Non-pigmented ciliary epithelial cell (primary cell): ENCODE results near the gene NGEF.

Experiments used
- DNase-seq: peaks from one replicate; pipeline ENCODE4 v3.0.0-alpha.2; 2010; ENCODE audit warnings: low read depth

NGEF gene

GRCh38 chr2:232999354-232999753 is 13.7 kb downstream of the NGEF start:
- no peak for DNase-seq

- no peak for DNase-seq
Measured at GRCh38 chr2:232998666-232998985, 14.4 kb downstream of the NGEF start.

GRCh38 chr2:232997749-232998665 is 15.0 kb downstream of the NGEF start:
- DNase-seq, result no peak

GRCh38 chr2:232994446-232994845 is 18.6 kb downstream of the NGEF start:
- DNase-seq, result no peak

GRCh38 chr2:232993231-232993821 is 19.7 kb downstream of the NGEF start:
- no peak for DNase-seq

GRCh38 chr2:232986155-232986554 is 26.9 kb downstream of the NGEF start:
- DNase-seq, result no peak

- no peak for DNase-seq
Measured at GRCh38 chr2:232984451-232985207, 28.4 kb downstream of the NGEF start.

GRCh38 chr2:232983669-232984140 is 29.4 kb downstream of the NGEF start:
- no peak for DNase-seq

GRCh38 chr2:232982926-232983668 is 30.0 kb downstream of the NGEF start:
- no peak for DNase-seq

- no peak for DNase-seq
Measured at GRCh38 chr2:232981767-232982360, 31.2 kb downstream of the NGEF start.

- DNase-seq, result no peak
Measured at GRCh38 chr2:232981356-232981755, 31.7 kb downstream of the NGEF start.

- DNase-seq, result no peak
Measured at GRCh38 chr2:232980683-232981082, 32.4 kb downstream of the NGEF start.

GRCh38 chr2:232979871-232980461 is 33.1 kb downstream of the NGEF start:
- peak; percentile 18 for DNase-seq

GRCh38 chr2:232977438-232977971 is 35.6 kb downstream of the NGEF start:
- no peak for DNase-seq

- no peak for DNase-seq
Measured at GRCh38 chr2:232976666-232977437, 36.2 kb downstream of the NGEF start.

- no peak for DNase-seq
Measured at GRCh38 chr2:232976176-232976575, 36.9 kb downstream of the NGEF start.

- no peak for DNase-seq
Measured at GRCh38 chr2:232974396-232974795, 38.7 kb downstream of the NGEF start.

GRCh38 chr2:232973796-232974195 is 39.3 kb downstream of the NGEF start:
- DNase-seq, result no peak

GRCh38 chr2:232973011-232973735 is 39.9 kb downstream of the NGEF start:
- no peak for DNase-seq

GRCh38 chr2:232971744-232972143 is 41.3 kb downstream of the NGEF start:
- DNase-seq, result no peak
